ENCODE measurements around the gene CTDSPL. TPM values are rescaled to one million over a fixed set of nuclear protein-coding genes. Genes with fewer than 3 reads are reported as not detected.

Gene CTDSPL
- total RNA-seq, 1 experiment from 2014 or later: 6.1 TPM

- Histone ChIP-seq H3K79me2 (ENCODE audit: low read length) (no peaks in the 10 kb centered on the region), H3K4me3 (ENCODE audit: low read length) (no peak overlapping the region), H3K9me3 (ENCODE audit: low read length) (no peaks in the 10 kb centered on the region; the same call in 1 of the 2 replicates), H4K20me1 (ENCODE audit: low read length) (no peaks in the 10 kb centered on the region), H3K27ac (ENCODE audit: low read length) (no peak overlapping the region), H3K36me3 (ENCODE audit: low read depth, low read length) (no peaks in the 10 kb centered on the region), H3K9me2 (replicated peaks; ENCODE audit: low read length) (no peaks in the 10 kb centered on the region), H3K27me3 (ENCODE audit: low read length) (peaks cover 64% of the 10 kb centered on the region), H3K4me2 (ENCODE audit: low read length) (no peak overlapping the region), H3K9ac (ENCODE audit: low read length) (no peak overlapping the region), H3K4me1 (ENCODE audit: insufficient read depth, low read length) (no peaks in the 10 kb centered on the region; the same call in 1 of the 2 replicates), H2AFZ (ENCODE audit: low read length) (no peak overlapping the region), H3F3A (ENCODE audit: low read length, unreplicated experiment) (no peaks in the 10 kb centered on the region)
- ATAC-seq: no peak
- TF ChIP-seq EZH2 (IDR thresholded peaks at IDR 0.05; ENCODE audit: low read length, unreplicated experiment) (no peak), EZH2phosphoT487 (IDR thresholded peaks at IDR 0.05; ENCODE audit: borderline replicate concordance, low read length) (no peak), CTCF (conservative IDR thresholded peaks at IDR 0.05; ENCODE audit: low read depth, low read length) (no peak)
- ChIA-PET CTCF (no interaction called here), POLR2A (ENCODE audit: unreplicated experiment) (no interaction called here)
- intact Hi-C loops (cut with micrococcal nuclease): no loop called here
- no peak for DNase-seq
- no TSS peak for BruUV-seq (replicated peaks)
Measured at GRCh38 chr3:37825744-37826400, 35.8 kb upstream of the CTDSPL start.

- no peaks in the 10 kb centered on the region for H3F3A ChIP-seq (ENCODE audit: low read length, unreplicated experiment)
- no peaks in the 10 kb centered on the region; the same call in 1 of the 2 replicates for H3K4me1 ChIP-seq (ENCODE audit: insufficient read depth, low read length)
- no peaks in the 10 kb centered on the region for H3K9me2 ChIP-seq (replicated peaks; ENCODE audit: low read length)
- ATAC-seq (no peak), DNase-seq (no peak)
- H3K4me2 ChIP-seq (ENCODE audit: low read length): no peak overlapping the region
- no peaks in the 10 kb centered on the region for H3K36me3 ChIP-seq (ENCODE audit: low read depth, low read length)
- no peaks in the 10 kb centered on the region for H3K79me2 ChIP-seq (ENCODE audit: low read length)
- no peak overlapping the region for H3K4me3 ChIP-seq (ENCODE audit: low read length)
- no peak overlapping the region for H2AFZ ChIP-seq (ENCODE audit: low read length)
- intact Hi-C loops (cut with micrococcal nuclease): no loop called here
- H4K20me1 ChIP-seq (ENCODE audit: low read length): no peaks in the 10 kb centered on the region
- peaks cover 58% of the 10 kb centered on the region for H3K27me3 ChIP-seq (ENCODE audit: low read length)
- H3K9me3 ChIP-seq (ENCODE audit: low read length): no peaks in the 10 kb centered on the region; the same call in 1 of the 2 replicates
- TF ChIP-seq EZH2 (IDR thresholded peaks at IDR 0.05; ENCODE audit: low read length, unreplicated experiment): no peak
- no peak for TF ChIP-seq CTCF (conservative IDR thresholded peaks at IDR 0.05; ENCODE audit: low read depth, low read length)
- no peak for TF ChIP-seq EZH2phosphoT487 (IDR thresholded peaks at IDR 0.05; ENCODE audit: borderline replicate concordance, low read length)
- ChIA-PET CTCF (no interaction called here), POLR2A (ENCODE audit: unreplicated experiment) (no interaction called here)
- H3K27ac ChIP-seq (ENCODE audit: low read length): no peak overlapping the region
- BruUV-seq (replicated peaks): no TSS peak
- no peak overlapping the region for H3K9ac ChIP-seq (ENCODE audit: low read length)
Measured at GRCh38 chr3:37826502-37826901, 35.2 kb upstream of the CTDSPL start.

- Histone ChIP-seq H3F3A (ENCODE audit: low read length, unreplicated experiment) (no peaks in the 10 kb centered on the region), H3K4me3 (ENCODE audit: low read length) (no peak overlapping the region), H3K4me1 (ENCODE audit: insufficient read depth, low read length) (no peaks in the 10 kb centered on the region; the same call in 1 of the 2 replicates), H3K27ac (ENCODE audit: low read length) (no peak overlapping the region), H3K4me2 (ENCODE audit: low read length) (no peak overlapping the region), H3K79me2 (ENCODE audit: low read length) (no peaks in the 10 kb centered on the region), H3K36me3 (ENCODE audit: low read depth, low read length) (no peaks in the 10 kb centered on the region), H3K9ac (ENCODE audit: low read length) (no peak overlapping the region), H2AFZ (ENCODE audit: low read length) (no peak overlapping the region), H3K27me3 (ENCODE audit: low read length) (peaks cover 54% of the 10 kb centered on the region), H4K20me1 (ENCODE audit: low read length) (no peaks in the 10 kb centered on the region), H3K9me2 (replicated peaks; ENCODE audit: low read length) (no peaks in the 10 kb centered on the region), H3K9me3 (ENCODE audit: low read length) (no peaks in the 10 kb centered on the region; the same call in 1 of the 2 replicates)
- TF ChIP-seq CTCF (conservative IDR thresholded peaks at IDR 0.05; ENCODE audit: low read depth, low read length) (no peak), EZH2phosphoT487 (IDR thresholded peaks at IDR 0.05; ENCODE audit: borderline replicate concordance, low read length) (no peak), EZH2 (IDR thresholded peaks at IDR 0.05; ENCODE audit: low read length, unreplicated experiment) (no peak)
- no peak for ATAC-seq
- intact Hi-C loops (cut with micrococcal nuclease): no loop called here
- ChIA-PET CTCF (no interaction called here), POLR2A (ENCODE audit: unreplicated experiment) (no interaction called here)
- no peak for DNase-seq
- BruUV-seq (replicated peaks): no TSS peak
Measured at GRCh38 chr3:37826933-37827332, 34.7 kb upstream of the CTDSPL start.
